T-helper 1 cell treated with Interleukin-12 subunit alpha and Interleukin-12 subunit beta and Interleukin-4 antibody, amounts not matched to agents 30 ng/mL and 1 ng/mL, for 36 hours (primary cell): Measurements from ENCODE around the gene SAPCD2. TPM values are rescaled to one million over a fixed set of nuclear protein-coding genes. Genes with fewer than 3 reads are reported as not detected.

Experiments
- intact Hi-C: fragments of 100-400 bp; cut with micrococcal nuclease; formaldehyde crosslinking; loops from one replicate; pipeline ENCODE4 v1.15.1; 2024
- total RNA-seq: library from RNA; stranded (reverse); gene quantifications from 2 replicates; pipeline ENCODE4 v1.2.3, GENCODE V29; 2022

SAPCD2 gene, protein sequence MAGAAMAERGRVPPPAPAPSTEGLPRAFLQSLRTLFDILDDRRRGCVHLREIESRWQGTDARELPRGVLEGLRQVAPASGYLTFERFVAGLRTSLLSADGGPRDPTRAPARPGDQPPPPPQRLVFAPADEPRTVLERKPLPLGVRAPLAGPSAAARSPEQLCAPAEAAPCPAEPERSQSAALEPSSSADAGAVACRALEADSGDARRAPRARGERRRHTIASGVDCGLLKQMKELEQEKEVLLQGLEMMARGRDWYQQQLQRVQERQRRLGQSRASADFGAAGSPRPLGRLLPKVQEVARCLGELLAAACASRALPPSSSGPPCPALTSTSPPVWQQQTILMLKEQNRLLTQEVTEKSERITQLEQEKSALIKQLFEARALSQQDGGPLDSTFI
- total RNA-seq: 19.7 and 21.1 TPM in 2 replicates

DNA sequence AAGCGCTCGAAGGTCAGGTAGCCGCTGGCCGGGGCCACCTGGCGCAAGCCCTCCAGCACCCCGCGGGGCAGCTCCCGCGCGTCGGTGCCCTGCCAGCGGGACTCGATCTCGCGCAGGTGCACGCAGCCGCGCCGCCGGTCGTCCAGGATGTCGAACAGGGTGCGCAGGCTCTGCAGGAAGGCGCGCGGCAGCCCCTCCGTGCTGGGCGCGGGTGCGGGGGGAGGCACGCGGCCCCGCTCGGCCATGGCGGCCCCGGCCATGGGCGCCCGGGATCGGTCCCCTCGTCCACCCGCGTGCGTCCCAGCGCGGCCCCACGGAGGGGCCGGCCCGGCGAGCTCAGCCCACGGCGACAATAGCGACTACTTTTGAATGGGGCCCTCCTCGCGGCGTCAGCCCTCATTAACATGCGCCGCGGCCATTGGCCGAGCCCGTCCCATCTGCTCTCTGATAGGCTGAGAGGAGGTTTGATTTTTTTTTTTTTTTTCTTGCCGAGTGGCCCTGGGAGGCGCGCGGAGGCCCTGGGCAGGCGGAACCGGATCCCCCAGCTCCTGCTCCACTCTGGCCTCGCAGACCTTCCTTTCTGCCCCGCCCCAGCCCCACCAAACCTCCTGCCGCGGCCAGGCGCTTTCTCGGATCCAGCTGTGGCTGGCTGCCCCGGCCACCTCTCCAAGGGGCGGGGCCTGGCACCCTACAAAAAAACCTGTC lies at the start of gene SAPCD2:
Gene SAPCD2 (minus strand): TSS at position 357 of the 705 bp plus-strand sequence. CDS start 97 bp downstream, at position 260.
- intact Hi-C loops: loop anchor here (1.0 to 2.0 kb wide), 6 partner anchors 16 to 279 kb away; partner anchors contain the start of genes ABCA2, MAN1B1, PAXX and TMEM141

DNA sequence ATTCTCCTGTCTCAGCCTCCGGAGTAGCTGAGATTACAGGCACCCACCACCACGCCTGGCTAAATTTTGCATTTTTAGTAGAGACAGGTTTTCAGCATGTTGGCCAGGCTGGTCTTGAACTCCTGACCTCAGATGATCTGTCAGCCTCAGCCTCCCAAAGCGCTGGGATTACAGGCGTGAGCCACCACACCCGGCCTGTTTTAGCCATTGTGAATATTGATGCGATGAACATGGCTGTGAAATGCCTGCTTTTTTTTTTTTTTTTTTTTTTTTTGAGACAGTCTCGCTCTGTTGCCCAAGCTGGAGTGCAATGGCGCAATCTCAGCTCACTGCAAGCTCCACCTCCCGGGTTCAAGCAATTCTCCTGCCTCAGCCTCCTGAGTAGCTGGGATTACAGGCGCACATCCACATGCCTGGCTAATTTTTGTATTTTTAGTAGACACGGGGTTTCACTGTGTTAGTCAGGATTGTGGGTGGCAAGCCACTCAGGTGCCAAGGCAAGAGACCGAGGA lies 47.8 kb upstream of the SAPCD2 start:
- intact Hi-C loops: loop anchor here (1.0 kb wide), 3 partner anchors 105 to 118 kb away; partner anchors contain the start of gene RNF224

DNA sequence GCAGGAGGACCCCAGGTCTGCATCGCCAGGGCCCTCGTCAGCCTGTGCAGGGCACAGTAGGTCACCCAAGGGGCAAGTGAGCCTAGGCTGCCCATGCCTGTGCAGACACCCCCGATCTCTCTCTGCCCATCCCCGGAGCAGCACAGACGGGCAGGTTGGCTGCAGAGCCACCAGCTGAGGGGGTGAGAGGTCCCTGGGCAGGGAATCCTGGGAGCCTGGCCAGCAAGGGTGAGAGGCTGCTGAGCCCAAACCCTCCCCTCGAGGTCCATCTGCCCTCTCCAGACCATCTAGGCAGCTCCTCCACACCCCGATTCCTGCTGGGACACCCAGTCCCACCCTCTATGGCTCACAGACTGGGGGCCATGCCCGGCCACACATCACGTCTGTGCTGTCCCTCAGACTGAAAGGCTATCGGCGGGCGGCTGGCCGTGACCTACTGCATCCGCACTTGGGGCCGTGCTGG lies 46.9 kb upstream of the SAPCD2 start:
- intact Hi-C loops: no loop called here

DNA sequence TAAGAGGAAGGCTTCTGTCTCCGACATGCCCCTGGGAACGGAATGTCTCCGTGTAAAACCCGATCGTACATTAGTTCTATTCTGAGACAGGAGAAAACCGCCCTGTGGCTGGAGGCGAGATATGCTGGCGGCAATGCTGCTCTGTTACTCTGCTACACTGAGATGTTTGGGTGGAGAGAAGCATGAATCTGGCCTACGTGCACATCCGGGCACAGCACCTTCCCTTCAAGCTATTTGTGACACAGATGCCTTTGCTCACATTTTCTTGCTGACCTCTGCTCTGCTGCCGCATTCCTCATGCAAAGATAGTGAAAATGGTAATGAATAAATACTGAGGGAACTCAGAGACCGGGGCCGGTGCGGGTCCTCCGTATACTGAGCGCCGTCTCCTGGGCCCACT lies 46.4 kb upstream of the SAPCD2 start:
- intact Hi-C loops: no loop called here

DNA sequence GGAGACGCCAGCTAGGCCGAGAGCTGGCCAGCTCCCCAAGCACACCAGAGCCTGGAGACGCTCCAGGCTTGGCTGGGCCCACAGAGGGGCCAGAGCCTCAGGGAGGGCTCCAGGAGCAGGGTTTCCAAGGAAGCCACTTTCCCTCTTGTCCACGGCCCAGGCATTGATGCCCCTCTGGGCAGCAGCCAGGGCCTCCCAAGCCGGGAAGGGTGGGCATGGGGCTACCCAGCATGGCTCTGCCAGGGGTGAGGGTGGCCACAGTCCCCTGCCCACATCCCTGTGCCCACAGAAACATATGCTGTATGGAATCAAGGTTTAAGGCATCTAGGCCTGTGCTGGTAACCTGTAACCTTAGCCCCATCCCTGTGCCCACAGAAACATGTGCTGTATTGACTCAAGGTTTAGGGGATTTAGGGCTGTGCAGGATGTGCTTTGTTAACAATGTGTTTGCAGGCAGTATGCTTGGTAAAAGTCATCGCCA lies 45.7 kb upstream of the SAPCD2 start:
- intact Hi-C loops: no loop called here

DNA sequence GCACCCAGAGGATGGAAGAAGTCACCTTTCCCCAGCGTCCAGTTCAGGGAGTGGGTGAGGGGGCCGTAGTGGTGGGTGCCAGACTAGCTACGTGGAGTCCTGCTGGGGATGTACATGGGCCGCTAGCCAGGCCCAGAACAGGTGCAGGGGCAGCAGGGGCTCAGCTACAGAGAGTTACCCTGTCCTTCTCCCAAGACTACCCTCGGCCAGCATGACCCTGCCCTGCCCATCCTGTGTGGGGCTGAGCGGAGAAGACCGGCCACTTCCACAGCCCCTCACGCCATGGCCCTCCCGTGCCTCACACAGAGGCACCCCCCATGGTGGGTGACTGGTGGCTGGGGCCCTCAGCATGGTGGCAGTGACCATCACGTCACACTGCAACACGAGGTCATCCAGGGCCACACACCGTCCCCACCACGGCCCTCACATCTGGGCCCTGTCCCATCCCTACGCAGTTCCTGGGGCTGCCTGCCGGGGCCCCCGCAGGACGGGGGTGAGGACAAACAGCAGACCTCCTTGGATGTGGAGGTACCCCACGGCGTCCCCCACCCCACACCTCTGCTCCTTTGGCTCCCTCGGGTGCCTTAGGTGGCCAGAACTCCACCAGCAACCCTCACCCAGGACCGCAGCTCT lies 45.2 kb upstream of the SAPCD2 start:
- intact Hi-C loops: no loop called here

DNA sequence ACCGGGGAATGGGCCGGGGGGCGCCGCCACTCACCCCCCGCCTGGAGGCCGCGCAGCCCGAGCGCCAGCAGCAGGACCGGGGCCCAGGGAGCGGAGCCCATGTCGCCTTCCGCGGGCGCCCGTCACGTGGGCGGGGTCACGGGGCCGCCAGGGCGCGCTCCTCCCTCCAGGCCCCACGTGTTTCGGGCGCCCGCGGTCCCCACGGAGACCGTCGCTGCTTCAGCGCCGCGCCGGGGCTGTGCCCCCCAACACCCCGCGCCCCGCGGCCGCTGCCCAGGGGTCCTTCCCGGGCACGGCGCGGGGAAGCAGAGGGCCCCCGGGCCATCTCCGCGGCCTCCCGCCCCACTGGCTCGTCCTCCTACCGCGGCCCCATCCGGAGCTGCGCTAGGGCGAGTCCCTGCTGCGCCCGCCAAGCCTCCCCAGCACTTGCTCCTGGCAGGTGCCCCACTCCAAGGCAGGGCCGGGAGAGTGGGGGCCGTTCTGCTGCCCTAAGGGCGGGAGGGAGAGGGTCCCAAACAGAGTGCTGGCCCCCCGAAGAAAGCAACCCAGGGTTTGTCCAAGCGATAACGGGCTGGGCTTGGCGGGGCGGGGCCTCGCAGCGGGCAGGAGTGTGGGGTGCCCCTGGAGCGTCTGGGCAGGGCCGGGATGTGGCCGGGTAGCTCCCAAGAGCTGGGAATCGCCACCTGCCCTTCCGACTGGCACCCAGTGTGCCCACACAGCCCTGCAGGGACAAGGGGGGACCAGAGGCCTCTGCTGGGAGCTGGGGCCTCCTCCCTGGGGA lies 44.4 kb upstream of the SAPCD2 start, which contains the start of gene DPP7:
Gene DPP7 (minus strand): TSS at position 121 of the 781 bp plus-strand sequence. CDS start 20 bp downstream, at position 101.
- intact Hi-C loops: loop anchor here (1.0 kb wide), 2 partner anchors 14 to 20 kb away; no protein-coding TSS in a partner anchor

DNA sequence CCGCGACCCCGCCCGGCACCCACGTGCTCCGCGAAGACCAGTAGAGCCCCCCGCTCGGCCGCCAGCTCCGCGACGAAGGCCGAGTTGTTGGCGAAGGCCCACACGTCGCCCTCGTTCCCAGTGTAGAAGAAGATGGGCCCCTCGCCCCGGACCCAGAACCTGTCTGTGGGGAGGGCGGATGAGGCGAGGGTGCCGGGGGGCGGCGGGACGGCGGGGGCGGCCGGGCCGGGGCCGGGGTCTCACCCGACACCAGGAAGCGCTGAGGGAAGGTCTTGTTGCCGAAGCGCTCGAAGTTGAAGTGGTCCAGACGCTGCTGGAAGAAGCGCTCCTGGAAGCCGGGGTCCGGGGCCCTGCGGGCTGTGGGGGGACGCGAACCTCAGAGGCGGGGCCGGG lies 43.9 kb upstream of the SAPCD2 start:
- intact Hi-C loops: loop anchor here (1.0 kb wide), 2 partner anchors 15 to 19 kb away; no protein-coding TSS in a partner anchor

DNA sequence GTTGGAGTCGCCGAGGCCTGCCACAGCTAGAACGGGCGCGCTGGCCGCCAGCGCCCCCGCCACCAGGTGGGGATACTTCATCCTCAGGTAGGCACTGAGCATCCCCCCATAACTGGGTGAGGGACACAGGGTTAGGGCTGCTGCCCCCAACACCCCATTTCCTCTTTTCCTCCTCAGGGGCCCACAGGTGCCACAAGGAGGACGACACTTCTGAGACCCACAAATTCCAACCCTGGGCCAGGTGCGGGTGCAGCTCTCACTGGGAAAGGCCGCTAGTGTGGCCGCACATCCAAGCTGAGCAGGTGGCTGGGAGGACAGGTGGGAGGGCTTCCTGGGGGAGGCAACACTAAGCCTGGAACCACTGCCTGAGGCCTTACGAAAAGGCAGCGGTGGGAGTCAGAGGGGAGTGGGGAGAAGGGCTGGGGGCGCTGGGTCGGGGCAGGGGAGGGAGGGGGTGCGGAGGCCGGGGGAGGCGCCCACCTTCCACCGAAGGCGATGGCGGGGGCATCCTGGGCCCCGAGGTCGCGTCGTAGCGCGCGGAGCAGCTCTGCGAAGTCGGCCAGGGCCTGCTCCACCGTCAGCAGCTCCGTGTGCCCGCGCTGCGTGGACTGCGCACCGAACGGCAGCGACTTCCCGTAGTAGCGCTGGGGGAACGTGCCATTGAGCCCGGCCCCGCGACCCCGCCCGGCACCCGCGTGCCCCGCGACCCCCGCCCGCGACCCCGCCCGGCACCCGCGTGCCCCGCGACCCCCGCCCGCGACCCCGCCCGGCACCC lies 43.2 kb upstream of the SAPCD2 start:
- intact Hi-C loops: loop anchor here (1.0 kb wide), 2 partner anchors 16 to 18 kb away; no protein-coding TSS in a partner anchor

DNA sequence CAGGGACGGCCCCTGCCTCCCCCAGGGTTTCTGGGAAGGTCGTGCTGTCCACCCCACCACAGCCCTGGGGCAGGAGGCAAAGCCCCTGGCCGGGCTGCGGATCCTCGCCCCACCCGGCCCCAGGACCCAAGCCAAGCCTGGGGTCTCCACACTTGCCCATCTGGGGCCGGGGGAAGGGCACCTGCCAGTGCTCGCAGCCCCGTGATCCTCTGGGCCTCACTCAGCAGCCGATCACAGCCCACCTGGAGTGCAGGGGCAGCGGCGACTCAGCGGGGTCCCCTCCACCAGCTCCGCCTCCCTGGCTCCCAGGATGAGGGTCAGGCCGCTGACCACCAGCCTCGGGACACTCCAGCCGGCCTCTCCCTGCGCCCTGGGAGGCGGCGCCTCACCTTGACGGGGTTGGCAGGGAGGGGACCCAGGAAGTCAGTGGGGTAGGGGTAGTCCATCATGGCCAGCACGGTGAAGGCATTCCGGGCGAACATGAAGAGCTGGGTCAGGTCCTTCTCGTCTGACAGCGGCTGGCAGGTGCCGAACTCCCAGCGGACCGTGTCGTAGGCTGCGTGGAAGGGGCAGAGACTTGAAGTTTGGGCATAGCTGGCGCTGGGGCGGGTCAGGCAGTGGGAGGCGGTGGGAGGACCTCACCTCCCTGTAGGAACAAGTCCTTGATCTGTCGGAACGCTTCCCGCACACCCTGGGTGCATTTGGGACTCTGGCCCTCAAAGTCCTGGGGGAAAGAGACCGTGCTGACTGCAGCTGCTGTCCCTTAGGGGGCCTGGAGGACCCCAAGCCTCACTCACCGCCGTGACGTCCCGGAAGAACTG lies 42.4 kb upstream of the SAPCD2 start:
- intact Hi-C loops: no loop called here

DNA sequence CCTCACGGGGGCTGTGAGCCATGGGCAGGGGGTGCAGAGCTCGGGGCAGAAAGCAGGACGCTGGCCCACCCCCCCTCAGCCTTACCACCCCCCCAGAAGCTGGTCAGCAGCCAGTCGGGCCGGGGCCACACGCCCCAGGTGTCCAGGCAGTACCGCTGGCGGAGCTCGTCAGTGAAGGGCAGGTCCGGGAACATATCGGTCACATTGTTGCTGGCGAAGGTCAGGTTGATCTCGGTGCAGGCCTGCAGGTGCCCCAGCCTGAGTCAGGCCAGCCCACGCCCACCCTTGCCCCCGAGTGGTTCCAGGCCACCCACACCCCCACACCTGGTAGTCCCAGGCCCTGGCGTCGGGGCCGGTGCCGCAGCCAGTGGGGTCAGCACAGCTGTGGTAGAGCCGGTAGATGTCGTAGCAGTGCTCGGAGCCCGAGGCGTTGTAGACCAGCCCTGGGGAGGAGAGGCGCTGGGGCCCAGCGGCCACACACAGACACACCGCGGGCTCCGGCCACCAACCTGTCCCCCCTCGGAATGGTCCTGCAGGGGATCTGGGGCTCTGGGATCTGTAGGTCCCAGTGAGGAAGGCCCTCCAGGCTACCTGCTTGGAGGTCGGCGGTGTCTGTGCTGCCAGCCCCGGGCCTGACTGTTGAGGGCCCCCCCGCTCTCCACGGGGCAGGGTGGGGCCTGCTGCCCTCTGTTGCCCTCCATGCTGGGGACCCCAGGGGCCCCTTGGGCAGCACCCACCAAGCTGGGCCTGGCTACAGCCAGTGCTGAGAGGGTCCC lies 41.6 kb upstream of the SAPCD2 start:
- intact Hi-C loops: no loop called here

DNA sequence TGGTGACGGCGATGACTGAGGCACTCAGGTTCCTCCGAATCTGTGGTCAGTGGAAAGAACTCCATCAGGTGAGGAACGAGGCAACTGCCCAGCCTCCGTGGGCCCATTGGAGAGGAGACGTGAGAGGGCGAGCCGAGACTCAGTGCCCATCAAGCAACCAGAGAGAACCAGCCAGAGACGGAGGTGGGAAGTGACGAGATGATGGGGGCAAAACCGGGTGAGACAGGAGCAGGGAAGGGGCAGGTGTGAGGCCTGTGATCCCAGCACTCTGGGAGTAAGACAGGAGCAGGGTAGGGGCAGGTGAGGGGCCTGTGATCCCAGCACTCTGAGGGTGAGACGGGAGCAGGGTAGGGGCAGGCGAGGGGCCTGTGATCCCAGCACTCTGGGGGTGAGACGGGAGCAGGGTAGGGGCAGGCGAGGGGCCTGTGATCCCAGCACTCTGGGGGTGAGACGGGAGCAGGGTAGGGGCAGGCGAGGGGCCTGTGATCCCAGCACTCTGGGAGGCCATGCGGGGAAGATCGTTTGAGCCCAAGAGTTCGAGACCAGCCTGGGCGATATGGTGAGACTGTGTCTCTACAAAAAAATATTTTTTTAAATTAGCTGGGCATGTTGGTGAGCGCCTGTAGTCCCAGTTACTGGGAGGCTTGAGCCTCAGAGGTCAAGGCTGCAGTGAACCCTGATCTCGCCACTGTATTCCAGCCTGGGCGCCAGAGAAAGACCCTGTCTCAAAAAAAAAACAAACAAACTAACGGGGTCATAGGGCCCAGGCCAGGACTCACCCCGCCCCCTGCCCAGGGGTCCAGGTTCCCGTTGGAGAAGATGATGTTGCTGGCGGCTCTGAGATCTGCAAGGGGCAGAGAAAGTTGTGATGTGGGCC lies 40.8 kb upstream of the SAPCD2 start:
- intact Hi-C loops: no loop called here

DNA sequence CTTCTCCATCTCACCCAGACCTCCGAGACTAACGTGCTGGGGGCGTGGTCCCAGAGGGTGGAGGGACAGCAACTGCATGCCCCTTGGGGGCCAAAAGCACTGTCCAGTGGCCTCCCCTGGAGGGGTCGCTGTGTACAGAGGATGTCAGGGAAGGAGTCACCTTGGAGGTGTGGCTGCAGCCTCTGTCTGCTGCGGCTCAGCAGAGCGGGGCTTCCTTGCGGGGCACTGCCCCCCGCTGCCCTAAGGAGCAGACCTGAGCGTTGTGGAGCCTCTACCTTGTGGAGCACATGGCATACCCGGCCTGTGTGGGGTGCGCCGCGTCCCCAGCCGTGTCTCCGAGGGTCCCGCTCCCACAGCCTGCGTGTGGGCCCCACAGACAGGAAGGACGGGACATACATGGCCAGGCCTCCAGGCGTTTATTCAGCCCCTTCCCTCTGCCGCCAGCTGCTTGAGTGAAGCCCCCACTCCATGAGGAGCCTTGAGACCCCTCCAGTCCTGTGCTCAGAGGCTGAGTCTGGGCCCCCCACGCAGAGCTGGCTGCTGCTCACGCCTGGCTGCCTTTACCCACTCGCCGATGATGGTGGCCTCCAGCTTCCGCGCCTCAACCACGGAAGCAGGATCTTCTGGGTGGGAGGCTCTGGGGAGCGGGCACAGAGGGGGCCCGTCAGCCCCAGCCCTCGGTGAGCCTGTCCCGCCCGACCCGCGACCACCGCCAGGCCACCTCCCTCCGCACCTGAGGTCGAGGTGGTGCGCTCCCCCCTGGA lies 40.0 kb upstream of the SAPCD2 start:
- intact Hi-C loops: no loop called here

DNA sequence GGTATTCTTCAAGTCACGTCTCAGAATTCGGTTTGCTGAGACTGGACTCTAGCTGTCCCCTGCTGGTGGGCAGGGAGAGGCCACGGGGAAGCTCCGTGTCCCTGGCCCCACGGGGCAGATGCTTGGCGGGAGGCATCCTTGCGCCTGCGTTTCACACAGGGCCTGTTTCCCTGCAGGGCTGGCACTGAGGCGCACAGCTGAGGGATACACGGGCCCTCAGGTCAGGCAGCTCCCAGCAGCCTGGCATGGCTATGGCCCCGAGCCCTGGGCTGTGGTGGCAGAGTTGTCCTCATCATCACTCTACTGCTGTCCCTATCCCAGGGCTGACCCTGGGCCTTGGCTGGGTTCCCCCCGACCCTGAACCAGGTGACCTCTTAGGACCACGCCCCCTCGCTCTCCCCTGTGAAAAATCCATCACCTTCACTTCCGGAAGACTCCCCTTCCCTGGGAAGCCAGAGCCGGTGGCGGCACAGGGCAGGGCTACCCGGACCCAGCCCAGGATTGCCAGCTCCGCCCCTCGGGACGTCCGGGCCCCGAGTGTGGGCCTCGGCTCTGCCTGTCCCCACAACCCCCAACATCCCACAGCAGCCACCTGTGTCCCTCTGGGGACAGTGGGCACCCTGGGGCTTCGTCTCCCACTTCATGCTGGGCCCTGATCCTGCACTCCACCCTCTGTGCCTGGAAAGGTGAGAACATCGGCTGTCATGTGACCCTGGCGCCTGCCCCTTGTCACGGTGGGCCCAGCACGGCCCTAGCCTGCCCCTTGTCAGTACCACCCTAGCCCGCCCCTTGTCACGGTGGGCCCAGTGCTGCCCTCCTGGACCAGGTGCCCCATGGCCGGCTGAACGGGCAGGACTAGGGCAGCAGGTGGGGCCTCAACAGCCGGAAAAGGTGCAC lies 39.1 kb upstream of the SAPCD2 start:
- intact Hi-C loops: no loop called here

DNA sequence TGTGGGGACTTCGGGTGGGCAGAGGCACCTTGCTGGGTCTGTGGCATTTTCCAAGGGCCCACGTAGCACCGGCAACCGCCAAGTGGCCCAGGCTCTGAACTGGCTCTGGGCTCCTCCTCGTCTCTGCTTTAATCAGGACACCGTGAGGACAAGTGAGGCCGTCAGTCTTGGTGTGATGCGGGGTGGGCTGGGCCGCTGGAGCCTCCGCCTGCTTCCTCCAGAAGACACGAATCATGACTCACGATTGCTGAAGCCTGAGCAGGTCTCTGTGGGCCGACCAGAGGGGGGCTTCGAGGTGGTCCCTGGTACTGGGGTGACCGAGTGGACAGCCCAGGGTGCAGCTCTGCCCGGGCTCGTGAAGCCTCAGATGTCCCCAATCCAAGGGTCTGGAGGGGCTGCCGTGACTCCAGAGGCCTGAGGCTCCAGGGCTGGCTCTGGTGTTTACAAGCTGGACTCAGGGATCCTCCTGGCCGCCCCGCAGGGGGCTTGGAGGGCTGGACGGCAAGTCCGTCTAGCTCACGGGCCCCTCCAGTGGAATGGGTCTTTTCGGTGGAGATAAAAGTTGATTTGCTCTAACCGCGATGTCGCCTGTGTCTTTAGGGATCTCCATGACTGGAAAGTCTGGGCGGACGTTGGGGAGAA lies 38.4 kb upstream of the SAPCD2 start:
- intact Hi-C loops: no loop called here
